SK-N-SH treated with all-trans-retinoic acid at 6 μM for 48 hours (cell line): ENCODE measurements around the gene PTGIS.

Experiments
- ARNTL ChIP-seq: fragments of 450-650 bp; formaldehyde crosslinking; IDR thresholded peaks from 2 replicates; pipeline ENCODE4 v1.5.0; 2020; ENCODE audit warnings: low read depth, mild to moderate bottlenecking, moderate library complexity, borderline replicate concordance
- RARB ChIP-seq: fragments of 250-450 bp; sonication (Bioruptor Pico); IDR thresholded peaks from 2 replicates; pipeline ENCODE4 v1.8.0; 2021; ENCODE audit warnings: mild to moderate bottlenecking, moderate library complexity
- ZFP3 ChIP-seq: fragments of 250-450 bp; sonication (Bioruptor Pico); IDR thresholded peaks from 2 replicates; pipeline ENCODE4 v1.5.0; 2020; ENCODE audit warnings: mild to moderate bottlenecking, moderate library complexity
- TF ChIP-seq, protein P1 (sequence below): fragments of 250-450 bp; sonication (Bioruptor Pico); IDR thresholded peaks from 2 replicates; pipeline ENCODE4 v1.5.1; 2020; ENCODE audit warnings: low read depth, mild to moderate bottlenecking, moderate library complexity
- TF ChIP-seq, protein P2 (sequence below): fragments of 250-450 bp; sonication (Bioruptor Pico); IDR thresholded peaks from 2 replicates; pipeline ENCODE4 v1.8.0; 2021; ENCODE audit warnings: low read depth, mild to moderate bottlenecking, moderate library complexity, borderline replicate concordance

DNA sequence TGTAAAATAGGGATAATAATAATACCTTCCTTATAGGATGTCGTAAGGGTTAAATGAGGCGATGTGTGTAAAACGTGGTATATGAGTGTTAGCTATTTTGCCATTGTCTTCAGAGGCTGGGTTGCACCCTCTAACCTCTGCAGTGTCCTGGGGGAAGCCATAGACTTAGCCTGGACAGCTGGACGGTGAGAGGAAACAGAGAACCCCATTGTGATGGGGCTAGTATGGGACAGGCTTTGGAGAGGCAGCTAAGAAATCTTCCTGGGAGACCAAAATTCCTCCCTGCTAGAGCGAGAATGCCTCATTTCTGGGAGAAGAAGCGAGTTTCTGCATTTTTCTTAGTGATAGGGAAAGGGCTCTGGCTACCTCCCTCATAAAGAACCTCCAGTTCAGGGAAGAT, 108.3 kb downstream of the PTGIS start:
- TF ChIP-seq, protein P1, sequence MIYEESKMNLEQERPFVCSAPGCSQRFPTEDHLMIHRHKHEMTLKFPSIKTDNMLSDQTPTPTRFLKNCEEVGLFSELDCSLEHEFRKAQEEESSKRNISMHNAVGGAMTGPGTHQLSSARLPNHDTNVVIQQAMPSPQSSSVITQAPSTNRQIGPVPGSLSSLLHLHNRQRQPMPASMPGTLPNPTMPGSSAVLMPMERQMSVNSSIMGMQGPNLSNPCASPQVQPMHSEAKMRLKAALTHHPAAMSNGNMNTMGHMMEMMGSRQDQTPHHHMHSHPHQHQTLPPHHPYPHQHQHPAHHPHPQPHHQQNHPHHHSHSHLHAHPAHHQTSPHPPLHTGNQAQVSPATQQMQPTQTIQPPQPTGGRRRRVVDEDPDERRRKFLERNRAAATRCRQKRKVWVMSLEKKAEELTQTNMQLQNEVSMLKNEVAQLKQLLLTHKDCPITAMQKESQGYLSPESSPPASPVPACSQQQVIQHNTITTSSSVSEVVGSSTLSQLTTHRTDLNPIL (CRISPR knock-in tag): no peak
- no peak for TF ChIP-seq RARB
- no peak for TF ChIP-seq ZFP3 (CRISPR knock-in tag)
- TF ChIP-seq, protein P2, sequence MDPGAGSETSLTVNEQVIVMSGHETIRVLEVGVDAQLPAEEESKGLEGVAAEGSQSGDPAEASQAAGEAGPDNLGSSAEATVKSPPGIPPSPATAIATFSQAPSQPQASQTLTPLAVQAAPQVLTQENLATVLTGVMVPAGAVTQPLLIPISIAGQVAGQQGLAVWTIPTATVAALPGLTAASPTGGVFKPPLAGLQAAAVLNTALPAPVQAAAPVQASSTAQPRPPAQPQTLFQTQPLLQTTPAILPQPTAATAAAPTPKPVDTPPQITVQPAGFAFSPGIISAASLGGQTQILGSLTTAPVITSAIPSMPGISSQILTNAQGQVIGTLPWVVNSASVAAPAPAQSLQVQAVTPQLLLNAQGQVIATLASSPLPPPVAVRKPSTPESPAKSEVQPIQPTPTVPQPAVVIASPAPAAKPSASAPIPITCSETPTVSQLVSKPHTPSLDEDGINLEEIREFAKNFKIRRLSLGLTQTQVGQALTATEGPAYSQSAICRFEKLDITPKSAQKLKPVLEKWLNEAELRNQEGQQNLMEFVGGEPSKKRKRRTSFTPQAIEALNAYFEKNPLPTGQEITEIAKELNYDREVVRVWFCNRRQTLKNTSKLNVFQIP: no peak
- TF ChIP-seq ARNTL (CRISPR knock-in tag): no peak
